NCI-H1436 (cell line): ENCODE measurements around the gene FOXO4.

Source experiments
- DNase-seq: peaks from one replicate; lab custom pipeline; 2025; lab: John Stamatoyannopoulos, UW

FOXO4 gene

DNA sequence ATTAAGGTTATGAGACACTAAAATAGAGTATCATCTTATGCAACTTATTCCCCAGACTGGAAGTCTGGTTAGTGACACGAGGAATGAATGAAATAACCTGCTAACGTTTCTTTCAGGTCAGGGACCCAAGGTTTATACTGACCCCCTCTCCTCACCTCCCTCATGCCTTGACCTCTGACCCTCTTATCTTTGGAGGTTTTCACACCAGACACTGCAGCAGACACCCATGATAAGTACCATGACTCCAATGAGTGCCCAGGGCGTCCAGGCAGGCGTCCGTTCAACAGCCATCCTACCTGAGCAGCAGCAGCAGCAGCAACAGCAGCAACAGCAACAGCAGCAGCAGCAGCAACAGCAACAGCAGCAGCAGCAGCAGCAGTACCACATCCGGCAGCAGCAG, 44.8 kb downstream of the FOXO4 start:
- DNase-seq: no peak

DNA sequence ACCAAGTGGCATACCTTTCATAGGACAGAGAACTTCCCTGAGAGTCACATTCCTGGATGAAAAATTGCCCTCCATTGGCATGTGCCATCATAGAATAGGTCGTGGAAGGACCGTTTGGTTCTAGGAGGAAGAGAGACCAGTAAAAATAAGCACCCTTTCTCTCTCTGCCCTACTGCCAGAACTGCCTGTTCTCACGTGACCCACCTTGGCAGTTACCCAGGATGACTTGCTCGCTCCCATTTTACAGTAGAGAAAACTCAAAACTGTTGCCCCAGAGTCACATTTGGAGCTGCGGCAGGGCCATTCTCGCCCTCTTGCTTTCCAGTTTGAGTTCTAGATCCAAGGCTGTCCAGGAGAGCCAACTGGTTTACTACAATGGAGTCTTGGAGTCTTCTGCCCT, 47.9 kb downstream of the FOXO4 start:
- no peak for DNase-seq

DNA sequence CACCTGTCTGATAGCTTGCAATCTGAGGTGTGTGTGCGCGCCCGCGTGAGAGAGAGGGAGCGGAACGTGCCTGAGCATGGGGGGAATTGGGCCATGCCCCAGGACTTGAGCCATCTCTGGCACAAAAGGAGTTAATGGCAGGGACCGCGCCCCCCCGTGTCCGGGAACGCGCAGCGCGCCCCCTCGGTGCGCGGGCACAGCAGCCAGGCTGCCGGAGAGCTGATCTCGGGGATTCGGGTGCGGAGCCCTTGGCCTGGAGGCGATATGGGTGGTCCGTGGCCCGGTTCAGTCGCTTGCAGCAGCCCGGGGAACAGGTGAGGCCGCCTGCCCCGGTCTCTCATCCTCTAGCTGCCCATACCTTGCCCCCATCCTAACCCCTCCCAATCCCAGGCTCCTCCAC, 49.0 kb downstream of the FOXO4 start, which contains the start of gene NLGN3:
NLGN3 (plus strand) TSS at position 191 of the 400 bp plus-strand sequence. CDS start 2,909 bp downstream, outside the sequence.
- DNase-seq: no peak

DNA sequence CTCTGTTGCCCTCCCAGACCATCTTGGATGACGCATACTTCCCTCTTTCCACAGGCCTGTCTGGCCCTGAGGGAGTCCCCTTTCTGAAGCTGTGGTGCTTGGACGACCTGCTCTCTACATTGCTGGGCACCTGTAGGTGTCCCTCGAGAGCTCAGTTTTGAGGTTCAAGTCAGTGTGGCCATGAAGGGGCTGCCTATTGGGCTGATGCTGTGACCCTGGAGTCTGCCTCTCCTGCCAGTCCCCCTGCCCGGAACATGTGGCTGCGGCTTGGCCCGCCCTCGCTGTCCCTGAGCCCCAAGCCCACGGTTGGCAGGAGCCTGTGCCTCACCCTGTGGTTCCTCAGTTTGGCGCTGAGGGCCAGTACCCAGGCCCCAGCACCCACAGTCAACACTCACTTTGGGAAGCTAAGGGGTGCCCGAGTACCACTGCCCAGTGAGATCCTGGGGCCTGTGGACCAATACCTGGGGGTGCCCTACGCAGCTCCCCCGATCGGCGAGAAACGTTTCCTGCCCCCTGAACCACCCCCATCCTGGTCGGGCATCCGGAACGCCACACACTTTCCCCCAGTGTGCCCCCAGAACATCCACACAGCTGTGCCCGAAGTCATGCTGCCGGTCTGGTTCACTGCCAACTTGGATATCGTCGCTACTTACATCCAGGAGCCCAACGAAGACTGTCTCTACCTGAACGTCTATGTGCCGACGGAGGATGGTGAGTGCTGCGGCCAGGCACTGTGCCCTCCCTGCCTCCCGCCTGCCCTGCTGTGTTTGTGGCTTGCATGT, 52.0 kb downstream of the FOXO4 start:
- no peak for DNase-seq

DNA sequence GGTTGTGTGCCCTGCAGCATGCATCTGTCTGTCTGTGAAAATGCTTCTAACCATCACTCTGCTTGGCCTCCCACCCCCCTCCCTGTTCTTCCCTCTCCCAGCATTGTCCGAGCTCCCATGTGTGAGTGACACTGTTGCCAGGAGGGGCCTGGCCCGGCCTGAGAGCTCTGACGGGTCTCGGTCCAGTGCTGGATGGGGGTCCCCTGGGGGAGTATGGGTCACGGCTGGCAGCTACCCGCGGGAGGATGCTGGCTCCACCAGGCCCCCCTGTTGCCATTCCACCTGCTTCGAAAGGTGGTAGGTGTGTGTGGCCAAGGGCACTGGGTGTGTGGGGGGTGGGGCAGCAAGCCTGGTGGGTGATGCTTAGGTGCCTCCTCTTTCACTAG, 52.6 kb downstream of the FOXO4 start:
- no peak for DNase-seq

DNA sequence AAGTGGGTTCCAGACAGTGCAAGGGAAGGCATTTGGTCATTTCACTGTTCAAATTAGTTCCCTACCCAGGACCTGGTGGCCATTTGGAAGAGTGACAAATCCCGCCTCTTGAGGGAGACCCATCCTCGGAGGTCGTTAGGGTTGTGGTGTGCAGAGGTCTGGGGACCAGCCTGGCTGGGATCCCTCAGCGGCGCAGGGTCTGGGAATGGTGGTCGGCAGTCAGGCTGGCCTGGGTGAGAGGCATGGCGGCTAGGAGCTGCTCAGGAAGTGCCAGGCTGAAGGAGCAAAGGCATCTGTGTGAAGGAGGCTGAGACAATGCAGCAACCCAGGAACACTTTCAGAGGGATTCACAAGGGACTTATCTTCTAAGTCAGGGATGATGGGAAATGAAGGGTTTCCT, 55.7 kb downstream of the FOXO4 start:
- DNase-seq: no peak
